GM06990 (cell line): ENCODE data around the gene GNG14.
"Not testable (repeated sequence)": the region's sequence is repeated elsewhere in the genome, so short reads cannot be mapped to it uniquely, and the experiment has no call there.

Source experiments
- DNase-seq: peaks from one replicate; pipeline ENCODE4 v3.0.0-alpha.2; 2011; ENCODE audit not compliant: insufficient read length; ENCODE audit errors: extremely low read depth
- H3K27me3 ChIP-seq: replicated peaks from 2 replicates; pipeline ENCODE4 v1.6.0; 2011; ENCODE audit warnings: low read length; ENCODE audit not compliant: control insufficient read depth, insufficient read depth
- H3K36me3 ChIP-seq: 2 replicates; pipeline ENCODE4 v1.5.1; 2011; ENCODE audit warnings: low read length; ENCODE audit not compliant: control insufficient read depth, insufficient read depth
- H3K4me3 ChIP-seq: replicated peaks from 2 replicates; pipeline ENCODE4 v1.5.1; 2011; ENCODE audit warnings: low read depth, mild to moderate bottlenecking, control low read depth, low read length
- TF ChIP-seq, protein P1 (sequence below): IDR thresholded peaks from 2 replicates; pipeline ENCODE4 v1.5.1; 2011; ENCODE audit warnings: low read length, control low read depth, mild to moderate bottlenecking, inconsistent platforms; ENCODE audit not compliant: insufficient read depth, poor library complexity, severe bottlenecking

Gene GNG14

DNA sequence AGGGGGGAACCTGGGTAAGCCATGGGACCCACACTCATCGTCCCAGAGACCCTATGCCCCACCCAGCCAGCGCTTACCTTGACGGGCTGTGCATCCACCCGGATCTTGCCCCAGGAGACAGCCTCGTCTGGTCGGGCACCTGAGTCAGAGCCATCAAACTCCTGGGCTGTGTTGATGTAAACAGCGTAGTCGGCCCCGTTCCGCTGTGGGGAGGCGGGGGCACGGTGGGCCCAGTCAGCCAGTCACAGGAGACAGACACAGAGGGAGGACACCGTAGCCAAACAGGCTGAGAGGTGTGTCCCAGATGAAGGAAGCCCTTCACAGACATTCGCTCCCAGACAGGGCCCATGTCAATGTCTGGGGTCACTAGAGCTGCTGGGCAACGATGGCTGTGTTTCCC is 11.9 kb upstream of the GNG14 start:
- TF ChIP-seq, protein P1, sequence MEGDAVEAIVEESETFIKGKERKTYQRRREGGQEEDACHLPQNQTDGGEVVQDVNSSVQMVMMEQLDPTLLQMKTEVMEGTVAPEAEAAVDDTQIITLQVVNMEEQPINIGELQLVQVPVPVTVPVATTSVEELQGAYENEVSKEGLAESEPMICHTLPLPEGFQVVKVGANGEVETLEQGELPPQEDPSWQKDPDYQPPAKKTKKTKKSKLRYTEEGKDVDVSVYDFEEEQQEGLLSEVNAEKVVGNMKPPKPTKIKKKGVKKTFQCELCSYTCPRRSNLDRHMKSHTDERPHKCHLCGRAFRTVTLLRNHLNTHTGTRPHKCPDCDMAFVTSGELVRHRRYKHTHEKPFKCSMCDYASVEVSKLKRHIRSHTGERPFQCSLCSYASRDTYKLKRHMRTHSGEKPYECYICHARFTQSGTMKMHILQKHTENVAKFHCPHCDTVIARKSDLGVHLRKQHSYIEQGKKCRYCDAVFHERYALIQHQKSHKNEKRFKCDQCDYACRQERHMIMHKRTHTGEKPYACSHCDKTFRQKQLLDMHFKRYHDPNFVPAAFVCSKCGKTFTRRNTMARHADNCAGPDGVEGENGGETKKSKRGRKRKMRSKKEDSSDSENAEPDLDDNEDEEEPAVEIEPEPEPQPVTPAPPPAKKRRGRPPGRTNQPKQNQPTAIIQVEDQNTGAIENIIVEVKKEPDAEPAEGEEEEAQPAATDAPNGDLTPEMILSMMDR: no peak
- Histone ChIP-seq H3K36me3 (peaks cover 48% of the 10 kb centered on the region), H3K27me3 (no peaks in the 10 kb centered on the region), H3K4me3 (no peak overlapping the region)
- no peak for DNase-seq

DNA sequence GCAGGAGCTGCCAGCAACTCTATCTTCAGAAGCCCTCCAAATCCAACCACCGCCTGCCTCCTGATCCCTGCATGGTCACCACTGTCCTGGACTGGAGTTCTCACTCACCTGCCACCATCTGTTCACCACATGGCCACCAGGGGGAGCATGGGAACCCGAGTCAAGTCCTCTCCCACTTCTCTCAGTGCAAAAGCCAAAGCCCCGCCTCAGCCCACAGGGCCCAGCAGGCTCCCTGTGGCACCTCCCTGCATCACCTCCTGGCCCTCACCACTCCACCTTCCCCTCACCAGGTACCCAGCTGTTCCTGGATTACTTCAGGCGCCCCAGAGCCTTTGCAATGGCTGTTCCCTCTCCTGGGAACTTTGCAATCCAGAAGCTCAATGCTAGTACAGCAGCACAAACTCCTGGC is 11.4 kb upstream of the GNG14 start:
- H3K4me3 ChIP-seq: no peak overlapping the region
- no peaks in the 10 kb centered on the region for H3K27me3 ChIP-seq
- peak; percentile 61 for DNase-seq
- TF ChIP-seq, protein P1: peak; percentile 90
- H3K36me3 ChIP-seq: peaks cover 48% of the 10 kb centered on the region

DNA sequence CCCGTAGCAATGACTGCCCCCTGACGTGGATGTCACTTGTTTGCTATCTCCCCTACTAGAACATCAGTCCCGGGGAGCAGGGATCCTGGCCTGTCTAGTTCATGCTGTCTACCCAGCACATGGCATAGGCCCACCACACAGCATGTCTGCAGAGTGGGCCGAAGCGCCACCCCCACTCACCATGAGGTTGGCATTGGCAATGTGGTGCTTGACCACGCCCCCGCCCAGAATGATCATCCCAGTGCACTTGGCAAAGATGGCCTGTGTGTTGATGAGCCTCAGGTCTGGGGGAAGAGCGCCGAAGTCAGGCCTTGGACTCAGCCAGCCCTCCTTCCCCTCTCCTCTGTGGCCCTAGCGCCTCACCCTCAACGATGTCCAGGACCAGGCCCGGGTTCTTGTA is 10.9 kb upstream of the GNG14 start:
- Histone ChIP-seq H3K36me3 (peaks cover 48% of the 10 kb centered on the region), H3K27me3 (no peaks in the 10 kb centered on the region), H3K4me3 (no peak overlapping the region)
- TF ChIP-seq, protein P1: no peak
- DNase-seq: no peak

DNA sequence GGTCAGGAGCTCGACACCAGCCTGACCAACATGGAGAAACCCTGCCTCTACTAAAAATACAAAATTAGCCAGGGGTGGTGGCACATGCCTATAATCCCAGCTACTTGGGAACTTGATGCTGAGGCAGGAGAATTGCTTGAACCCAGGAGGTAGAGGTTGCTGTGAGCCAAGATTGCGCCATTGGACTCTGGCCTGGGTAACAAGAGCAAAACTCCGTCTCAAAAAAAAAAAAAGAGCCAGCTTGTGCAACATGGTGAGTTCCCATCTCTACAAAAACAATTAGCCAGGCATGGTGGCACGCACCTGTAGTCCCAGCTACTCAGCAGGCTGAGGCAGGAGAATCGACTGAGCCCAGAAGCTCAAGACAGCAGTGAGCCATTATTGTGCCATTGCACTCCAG is 9.8 kb upstream of the GNG14 start:
- not testable (repeated sequence) for H3K27me3 ChIP-seq, DNase-seq, H3K4me3 ChIP-seq
- peaks cover 42% of the 10 kb centered on the region for H3K36me3 ChIP-seq

DNA sequence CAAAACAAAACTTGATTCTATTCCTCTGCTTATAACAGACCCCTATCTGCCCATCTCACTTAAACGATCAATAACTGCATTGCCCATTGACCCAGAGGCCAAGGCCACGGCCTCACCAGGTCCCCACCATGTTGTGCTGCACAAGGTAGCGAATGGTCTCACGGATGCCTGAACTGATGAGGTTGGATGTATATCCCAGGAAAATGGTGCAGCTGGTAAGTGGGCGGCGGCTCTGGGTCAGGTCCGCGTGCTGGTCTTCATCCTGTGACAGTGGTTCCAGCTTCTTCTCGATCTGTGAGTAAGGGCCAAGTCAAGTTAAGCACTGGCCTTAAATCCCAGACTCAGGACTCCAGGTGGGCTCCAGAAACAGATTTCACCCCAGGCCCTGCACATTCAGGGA is 7.8 kb upstream of the GNG14 start:
- TF ChIP-seq, protein P1: no peak
- DNase-seq: no peak
- peaks cover 34% of the 10 kb centered on the region for H3K36me3 ChIP-seq
- H3K27me3 ChIP-seq: no peaks in the 10 kb centered on the region
- H3K4me3 ChIP-seq: no peak overlapping the region; the same call in 1 of the 2 replicates

DNA sequence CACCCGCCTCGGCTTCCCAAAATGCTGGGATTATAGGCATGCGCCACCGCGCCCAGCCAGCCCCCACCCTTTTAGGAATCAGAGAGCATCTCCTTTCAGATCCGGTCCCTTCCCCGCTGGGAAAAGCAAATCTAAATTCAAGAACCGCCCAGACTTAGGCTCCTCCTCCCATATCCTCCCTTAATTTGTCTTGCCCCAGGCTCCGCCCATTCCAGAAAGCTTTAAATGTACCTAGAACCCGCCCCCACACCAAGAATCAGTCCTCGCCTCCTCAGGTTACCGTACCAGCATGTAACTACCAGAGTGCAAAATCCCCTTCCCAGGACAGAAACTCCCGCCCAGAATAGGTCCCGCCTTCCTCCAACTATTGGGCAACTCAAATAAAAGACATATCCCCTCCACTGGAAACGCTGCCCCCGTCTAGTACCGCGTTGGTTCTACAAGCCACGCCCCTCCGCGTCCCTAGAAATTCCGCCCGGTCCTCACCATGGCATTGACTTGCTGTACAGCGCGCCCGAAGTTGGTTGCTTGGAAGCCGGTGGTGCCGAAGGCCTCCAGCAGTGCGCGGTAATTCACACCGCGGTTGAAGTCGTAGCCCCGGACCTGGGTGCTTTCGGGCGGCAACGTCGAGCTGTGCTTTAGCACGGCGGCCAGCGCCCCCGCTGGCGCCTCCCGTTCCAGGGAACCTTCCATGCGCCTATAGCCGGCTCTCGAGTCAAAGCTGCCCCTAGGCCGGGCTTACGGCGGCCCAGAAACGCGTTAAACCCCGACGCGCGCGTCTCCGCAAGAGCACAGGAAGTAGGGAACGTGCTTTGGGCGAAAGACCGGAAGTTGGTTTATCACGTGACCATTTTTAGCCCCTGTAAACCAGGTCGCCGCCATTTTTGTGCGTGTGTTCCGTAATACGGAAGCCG is 6.5 kb upstream of the GNG14 start, which contains the start of gene DHPS:
Gene DHPS (minus strand): TSS at position 807 of the 914 bp plus-strand sequence. CDS start 114 bp downstream, at position 693.
- H3K4me3 ChIP-seq: peak within 1 kb of the TSS; percentile 67

More for the DNA sequence above, 6.5 kb upstream of the GNG14 start, which contains the start of gene DHPS:
- Histone ChIP-seq H3K27me3 (no peaks in the 10 kb centered on the region), H3K36me3 (peaks cover 24% of the 10 kb centered on the region)
- TF ChIP-seq, protein P1: no peak
- peak; percentile 90 for DNase-seq
